ENCODE data around the gene FAAP20.

Gene FAAP20

GRCh38 chr1:2234762-2235113, 40.2 kb upstream of the FAAP20 start:
- Mint-ChIP-seq H3K4me3 (peak overlapping the region; percentile 34), H3K27ac (peak overlapping the region; percentile 48), H3K27me3 (ENCODE audit: low read depth, poor library complexity) (peaks cover 3% of the 10 kb centered on the region), H3K4me1 (peaks cover 79% of the 10 kb centered on the region), H3K9me3 (no peaks in the 10 kb centered on the region), H3K36me3 (ENCODE audit: low read depth) (no peaks in the 10 kb centered on the region)
- TF ChIP-seq, protein P1, sequence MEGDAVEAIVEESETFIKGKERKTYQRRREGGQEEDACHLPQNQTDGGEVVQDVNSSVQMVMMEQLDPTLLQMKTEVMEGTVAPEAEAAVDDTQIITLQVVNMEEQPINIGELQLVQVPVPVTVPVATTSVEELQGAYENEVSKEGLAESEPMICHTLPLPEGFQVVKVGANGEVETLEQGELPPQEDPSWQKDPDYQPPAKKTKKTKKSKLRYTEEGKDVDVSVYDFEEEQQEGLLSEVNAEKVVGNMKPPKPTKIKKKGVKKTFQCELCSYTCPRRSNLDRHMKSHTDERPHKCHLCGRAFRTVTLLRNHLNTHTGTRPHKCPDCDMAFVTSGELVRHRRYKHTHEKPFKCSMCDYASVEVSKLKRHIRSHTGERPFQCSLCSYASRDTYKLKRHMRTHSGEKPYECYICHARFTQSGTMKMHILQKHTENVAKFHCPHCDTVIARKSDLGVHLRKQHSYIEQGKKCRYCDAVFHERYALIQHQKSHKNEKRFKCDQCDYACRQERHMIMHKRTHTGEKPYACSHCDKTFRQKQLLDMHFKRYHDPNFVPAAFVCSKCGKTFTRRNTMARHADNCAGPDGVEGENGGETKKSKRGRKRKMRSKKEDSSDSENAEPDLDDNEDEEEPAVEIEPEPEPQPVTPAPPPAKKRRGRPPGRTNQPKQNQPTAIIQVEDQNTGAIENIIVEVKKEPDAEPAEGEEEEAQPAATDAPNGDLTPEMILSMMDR (IDR thresholded peaks at IDR 0.05): no peak
- no peak for DNase-seq

DNA sequence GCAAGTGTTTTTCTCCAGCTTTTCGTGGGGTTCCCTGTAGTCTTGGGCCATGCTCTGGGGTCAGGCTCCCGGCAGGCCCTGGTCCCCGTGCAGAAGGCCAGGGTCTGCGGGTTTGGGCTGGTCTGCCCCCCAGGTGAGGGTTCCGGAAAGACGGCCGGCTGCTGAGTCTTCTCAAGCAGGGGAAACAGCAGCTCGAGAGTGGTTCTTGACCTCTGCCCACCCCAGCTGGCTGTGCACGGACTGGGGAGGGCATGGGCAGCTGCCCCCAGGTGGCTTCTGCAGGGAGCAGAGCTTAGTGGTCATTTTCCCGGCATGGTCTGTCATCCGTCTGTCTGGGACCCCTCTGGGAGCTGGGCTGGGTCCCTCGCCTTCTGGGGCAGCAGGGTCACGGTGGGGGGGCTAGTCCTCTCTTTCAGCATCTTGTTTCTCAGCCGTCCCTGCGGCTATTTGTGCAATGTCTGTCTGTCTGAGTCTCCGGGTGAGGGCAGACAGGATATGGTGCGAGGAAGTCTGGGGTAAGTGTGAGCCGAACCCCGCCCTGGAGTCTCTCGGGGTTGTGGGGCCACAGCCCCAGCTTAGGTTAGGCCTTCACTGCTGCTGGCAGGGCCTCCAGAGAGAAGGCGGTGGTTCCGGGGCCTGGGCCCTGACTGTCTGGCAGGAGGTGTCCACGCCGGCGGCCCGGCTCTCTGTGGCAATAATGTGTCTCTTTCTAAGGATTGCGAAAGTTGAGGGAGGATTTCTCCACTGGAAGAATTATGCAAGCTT, 39.6 kb upstream of the FAAP20 start:
- TF ChIP-seq, protein P1 (IDR thresholded peaks at IDR 0.05): no peak
- H3K36me3 Mint-ChIP-seq (ENCODE audit: low read depth): no peaks in the 10 kb centered on the region
- peak overlapping the region; percentile 48 for H3K27ac Mint-ChIP-seq
- no peaks in the 10 kb centered on the region for H3K9me3 Mint-ChIP-seq
- peaks cover 78% of the 10 kb centered on the region for H3K4me1 Mint-ChIP-seq
- peak overlapping the region; percentile 65 for H3K4me3 Mint-ChIP-seq
- H3K27me3 Mint-ChIP-seq (ENCODE audit: low read depth, poor library complexity): peaks cover 3% of the 10 kb centered on the region
- no peak for DNase-seq

DNA sequence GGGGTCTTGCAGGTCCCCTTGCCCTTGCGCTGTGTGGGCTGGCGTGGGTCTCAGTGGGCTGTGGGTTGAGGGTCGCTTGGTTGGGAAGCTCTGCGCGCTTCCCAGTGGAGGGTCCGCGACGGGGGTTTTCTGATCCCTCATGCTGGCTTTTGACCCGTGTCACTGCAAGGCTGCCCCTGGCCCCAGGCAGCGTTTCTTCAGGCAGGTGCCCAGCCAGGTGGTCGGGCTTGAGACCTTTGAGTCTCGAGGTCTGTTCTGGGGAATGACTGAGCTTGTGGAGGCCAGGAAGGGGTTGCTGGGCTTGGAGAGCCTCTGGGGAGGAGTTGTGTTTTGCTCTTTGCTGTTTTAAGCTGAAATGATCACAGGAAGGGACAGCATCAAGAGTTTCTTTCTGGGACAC, 38.9 kb upstream of the FAAP20 start:
- H3K27ac Mint-ChIP-seq: peak overlapping the region; percentile 68
- H3K36me3 Mint-ChIP-seq (ENCODE audit: low read depth): no peaks in the 10 kb centered on the region
- TF ChIP-seq, protein P1 (IDR thresholded peaks at IDR 0.05): no peak
- H3K4me1 Mint-ChIP-seq: peaks cover 74% of the 10 kb centered on the region
- H3K27me3 Mint-ChIP-seq (ENCODE audit: low read depth, poor library complexity): peaks cover 3% of the 10 kb centered on the region
- H3K9me3 Mint-ChIP-seq: no peaks in the 10 kb centered on the region
- no peak for DNase-seq
- peak overlapping the region; percentile 65 for H3K4me3 Mint-ChIP-seq

- Mint-ChIP-seq H3K36me3 (ENCODE audit: low read depth) (no peaks in the 10 kb centered on the region), H3K4me1 (peaks cover 74% of the 10 kb centered on the region), H3K27me3 (ENCODE audit: low read depth, poor library complexity) (peaks cover 3% of the 10 kb centered on the region), H3K9me3 (no peaks in the 10 kb centered on the region), H3K4me3 (peak overlapping the region; percentile 69), H3K27ac (peak overlapping the region; percentile 68)
- TF ChIP-seq, protein P1 (IDR thresholded peaks at IDR 0.05): no peak
- DNase-seq: no peak
Measured at GRCh38 chr1:2232916-2233438, 38.4 kb upstream of the FAAP20 start.

DNA sequence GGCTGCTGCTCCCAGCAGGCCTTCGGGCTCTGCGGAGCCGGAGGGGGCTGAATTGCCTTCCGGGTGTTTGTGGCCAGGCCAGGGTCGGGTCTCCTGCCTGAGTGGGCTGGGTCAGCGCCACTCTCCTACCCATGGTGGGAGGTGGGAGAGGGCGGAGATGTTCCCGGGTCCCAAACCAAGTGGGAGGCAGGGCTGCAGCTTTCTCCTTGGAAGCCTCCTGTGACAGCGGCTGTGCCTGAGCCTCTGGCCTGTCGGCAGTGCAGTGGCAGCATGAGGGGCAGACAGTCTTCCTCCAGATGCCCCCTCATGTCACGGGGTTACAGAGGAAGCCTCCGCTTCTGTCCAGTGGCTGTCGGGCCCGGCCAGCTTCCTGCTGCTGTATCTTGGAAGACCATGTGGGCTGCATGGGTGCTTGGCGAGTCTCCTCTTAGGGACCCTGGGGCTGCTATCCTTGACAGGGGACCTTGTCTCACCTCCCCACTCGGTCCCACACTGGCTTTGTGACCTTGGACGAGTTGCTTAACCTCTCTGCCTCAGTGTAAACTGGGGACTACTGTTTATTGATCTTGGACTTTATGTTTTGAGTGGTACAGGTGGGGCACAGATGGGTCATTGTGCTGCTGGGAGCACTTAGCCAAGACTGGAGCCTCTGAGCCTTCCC, 37.8 kb upstream of the FAAP20 start:
- TF ChIP-seq, protein P1 (IDR thresholded peaks at IDR 0.05): no peak
- peak overlapping the region; percentile 99 for H3K27ac Mint-ChIP-seq
- H3K9me3 Mint-ChIP-seq: no peaks in the 10 kb centered on the region
- no peak for DNase-seq
- H3K4me1 Mint-ChIP-seq: peaks cover 70% of the 10 kb centered on the region
- peaks cover 3% of the 10 kb centered on the region for H3K27me3 Mint-ChIP-seq (ENCODE audit: low read depth, poor library complexity)
- no peaks in the 10 kb centered on the region for H3K36me3 Mint-ChIP-seq (ENCODE audit: low read depth)
- H3K4me3 Mint-ChIP-seq: peak overlapping the region; percentile 96
